ENCODE measurements around the gene TGFBRAP1.

The TGFBRAP1 gene

DNA sequence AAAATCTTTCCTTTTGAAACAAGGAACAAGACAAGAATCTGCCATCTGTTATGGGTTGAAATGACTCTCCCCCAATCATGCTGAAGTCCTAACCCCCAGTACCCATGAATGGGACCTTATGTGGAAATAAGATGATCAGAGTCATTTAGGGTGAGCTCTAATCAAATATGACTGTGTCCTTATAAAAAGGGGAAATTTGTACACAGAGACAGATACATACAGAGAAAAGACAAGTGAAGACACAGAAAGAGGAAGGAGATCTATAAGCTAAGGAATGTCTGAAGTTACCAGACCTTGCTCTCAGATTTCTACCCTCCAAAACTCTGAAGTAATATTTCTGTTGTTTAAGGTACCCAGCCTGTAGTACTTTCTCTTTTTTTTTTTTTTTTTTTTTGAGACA lies 15.7 kb downstream of the TGFBRAP1 start:
- TF ChIP-seq, protein P1, sequence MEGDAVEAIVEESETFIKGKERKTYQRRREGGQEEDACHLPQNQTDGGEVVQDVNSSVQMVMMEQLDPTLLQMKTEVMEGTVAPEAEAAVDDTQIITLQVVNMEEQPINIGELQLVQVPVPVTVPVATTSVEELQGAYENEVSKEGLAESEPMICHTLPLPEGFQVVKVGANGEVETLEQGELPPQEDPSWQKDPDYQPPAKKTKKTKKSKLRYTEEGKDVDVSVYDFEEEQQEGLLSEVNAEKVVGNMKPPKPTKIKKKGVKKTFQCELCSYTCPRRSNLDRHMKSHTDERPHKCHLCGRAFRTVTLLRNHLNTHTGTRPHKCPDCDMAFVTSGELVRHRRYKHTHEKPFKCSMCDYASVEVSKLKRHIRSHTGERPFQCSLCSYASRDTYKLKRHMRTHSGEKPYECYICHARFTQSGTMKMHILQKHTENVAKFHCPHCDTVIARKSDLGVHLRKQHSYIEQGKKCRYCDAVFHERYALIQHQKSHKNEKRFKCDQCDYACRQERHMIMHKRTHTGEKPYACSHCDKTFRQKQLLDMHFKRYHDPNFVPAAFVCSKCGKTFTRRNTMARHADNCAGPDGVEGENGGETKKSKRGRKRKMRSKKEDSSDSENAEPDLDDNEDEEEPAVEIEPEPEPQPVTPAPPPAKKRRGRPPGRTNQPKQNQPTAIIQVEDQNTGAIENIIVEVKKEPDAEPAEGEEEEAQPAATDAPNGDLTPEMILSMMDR (IDR thresholded peaks at IDR 0.05; ENCODE audit: insufficient read depth, missing control alignments): no peak
- DNase-seq (ENCODE audit: insufficient read length, low spot score) (no peak), FAIRE-seq (no peak)

DNA sequence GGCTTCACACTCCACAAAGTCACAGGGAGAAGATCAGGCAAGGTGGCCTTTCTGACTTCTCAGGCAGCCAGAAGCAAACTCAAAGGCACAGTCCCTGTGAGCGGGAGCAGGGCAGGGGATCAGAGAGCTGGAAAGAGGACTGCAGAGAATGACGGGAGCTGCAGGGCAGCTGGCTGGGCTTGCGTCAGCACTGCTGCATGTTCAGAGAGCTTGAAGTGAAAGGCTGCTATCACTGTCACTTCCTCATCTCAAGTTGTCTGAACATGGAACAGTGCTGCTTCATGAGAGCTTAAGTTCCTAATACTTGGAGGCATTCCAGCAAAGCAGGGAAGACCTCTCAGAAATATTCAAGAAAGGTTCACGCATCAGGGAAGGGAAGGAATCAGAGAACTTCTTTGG lies 20.4 kb downstream of the TGFBRAP1 start:
- TF ChIP-seq, protein P1 (IDR thresholded peaks at IDR 0.05; ENCODE audit: insufficient read depth, missing control alignments): no peak
- DNase-seq (ENCODE audit: insufficient read length, low spot score) (no peak), FAIRE-seq (no peak)

DNA sequence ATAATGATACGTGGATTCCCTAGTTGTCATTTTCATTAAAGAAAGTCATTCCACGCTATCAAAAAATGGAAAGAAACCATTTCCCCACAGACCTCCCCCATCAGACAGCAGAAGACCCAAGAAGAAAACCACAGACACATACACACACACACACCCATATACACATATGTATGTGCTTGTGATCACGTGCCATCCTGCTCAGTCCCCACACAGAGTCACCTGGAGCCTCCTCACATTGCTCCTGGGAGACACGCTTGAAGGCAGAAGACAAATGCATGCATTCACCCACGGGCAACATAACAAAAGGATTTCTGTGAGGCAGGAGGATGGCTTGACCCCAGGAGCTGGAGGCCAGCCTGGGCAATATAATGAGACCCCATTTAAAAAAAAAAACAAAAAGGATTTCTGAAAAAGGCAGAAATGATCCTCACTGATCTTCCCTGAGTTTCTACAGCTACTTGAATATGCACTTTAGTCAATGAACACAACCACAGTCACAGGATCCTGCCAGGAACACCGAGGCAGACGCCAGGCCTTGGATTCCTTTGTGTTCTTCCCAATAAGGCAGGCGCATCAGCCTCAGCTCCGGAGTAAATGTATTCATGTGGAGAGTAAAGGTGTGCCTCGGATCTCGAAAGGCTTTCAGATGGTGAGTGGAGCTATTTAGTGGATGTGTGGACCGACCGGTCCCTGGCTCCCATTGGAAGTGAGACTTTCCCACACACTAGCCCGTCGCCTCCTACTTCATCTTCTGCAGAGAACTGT lies 21.0 kb downstream of the TGFBRAP1 start:
- TF ChIP-seq, protein P1 (IDR thresholded peaks at IDR 0.05; ENCODE audit: insufficient read depth, missing control alignments): no peak
- no peak for FAIRE-seq

DNA sequence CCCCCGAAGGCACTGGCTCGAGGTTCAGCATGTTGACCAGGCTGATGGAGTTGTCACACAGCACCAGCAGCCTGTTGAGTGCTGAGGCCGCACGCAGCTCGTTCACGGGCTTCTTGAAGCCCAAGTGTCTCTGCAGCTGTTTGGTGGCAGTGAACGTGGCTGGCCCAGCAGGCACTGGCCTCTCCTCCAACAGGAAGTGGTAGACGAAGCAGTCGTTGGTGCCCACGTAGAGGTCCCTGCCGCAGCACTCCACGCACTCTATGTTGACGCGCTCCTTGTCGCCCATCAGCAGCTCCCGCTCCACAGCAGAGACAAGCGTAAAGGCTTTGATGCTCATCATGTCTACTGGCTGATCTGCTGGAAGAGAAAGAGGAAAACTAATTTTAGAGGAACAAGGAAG lies 21.6 kb downstream of the TGFBRAP1 start:
- TF ChIP-seq, protein P1 (IDR thresholded peaks at IDR 0.05; ENCODE audit: insufficient read depth, missing control alignments): no peak
- no peak for FAIRE-seq
- DNase-seq (ENCODE audit: insufficient read length, low spot score): no peak

More for the DNA sequence above, 21.0 kb downstream of the TGFBRAP1 start:
- DNase-seq (ENCODE audit: insufficient read length, low spot score): no peak

DNA sequence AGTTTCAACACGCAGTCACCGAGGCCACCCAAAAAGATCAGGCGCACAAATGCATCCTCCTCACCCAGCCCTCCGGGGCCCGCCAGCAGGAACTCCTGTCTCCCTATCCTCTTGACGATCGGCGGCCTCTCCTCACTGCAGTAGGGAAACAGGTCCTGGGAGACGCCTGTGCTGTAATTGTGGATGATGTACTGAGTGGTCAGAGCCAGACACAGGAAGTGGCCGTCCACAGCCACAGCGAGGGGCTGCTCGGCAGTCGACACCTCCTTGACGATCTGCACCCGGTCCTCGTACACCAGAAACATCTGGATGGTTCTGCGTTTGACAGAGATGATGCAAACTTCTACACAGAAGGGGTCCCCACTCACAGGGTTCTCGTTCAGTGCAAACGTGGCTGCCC lies 22.0 kb downstream of the TGFBRAP1 start:
- no peak for FAIRE-seq
- TF ChIP-seq, protein P1 (IDR thresholded peaks at IDR 0.05; ENCODE audit: insufficient read depth, missing control alignments): no peak

DNA sequence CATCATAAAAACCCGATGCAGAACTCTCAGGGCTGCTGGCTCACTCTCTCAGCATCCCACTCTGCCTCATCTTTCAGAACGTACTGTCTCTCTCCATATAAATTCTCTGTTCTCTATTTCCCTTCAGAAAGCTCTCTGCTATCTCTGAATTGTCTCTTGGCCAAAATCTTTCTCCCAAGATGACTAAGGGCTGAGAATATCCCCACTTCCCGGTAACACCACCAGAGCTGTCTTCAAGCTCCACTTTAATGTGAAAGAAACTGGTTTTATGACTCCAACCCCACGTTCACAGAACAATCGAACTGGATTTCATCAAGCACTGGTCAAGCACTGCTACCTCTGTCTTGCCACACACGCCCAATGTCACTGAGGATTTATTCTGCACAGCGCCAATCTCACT lies 22.4 kb downstream of the TGFBRAP1 start:
- FAIRE-seq (no peak), DNase-seq (ENCODE audit: insufficient read length, low spot score) (no peak)
- TF ChIP-seq, protein P1 (IDR thresholded peaks at IDR 0.05; ENCODE audit: insufficient read depth, missing control alignments): no peak

More for the DNA sequence above, 22.0 kb downstream of the TGFBRAP1 start:
- no peak for DNase-seq (ENCODE audit: insufficient read length, low spot score)

DNA sequence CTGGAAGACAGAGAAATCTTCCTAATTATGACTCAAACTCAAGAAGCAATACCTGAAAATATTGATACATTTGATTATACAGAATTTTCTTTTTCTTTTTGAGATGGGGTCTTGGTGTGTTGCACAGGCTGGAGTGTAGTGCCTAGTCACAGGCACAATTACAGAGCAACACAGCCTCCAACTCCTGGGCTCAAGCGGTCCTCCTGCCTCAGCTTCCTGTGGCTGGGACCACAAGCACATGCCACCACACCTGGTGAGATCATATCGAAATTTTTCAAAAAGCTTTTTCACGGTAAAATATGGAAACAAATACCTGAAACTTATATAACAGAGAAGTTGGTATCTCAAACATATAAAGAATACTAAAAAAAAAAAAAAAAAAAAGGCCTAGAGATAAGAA lies 27.9 kb downstream of the TGFBRAP1 start:
- no peak for DNase-seq (ENCODE audit: insufficient read length, low spot score)
- TF ChIP-seq, protein P1 (IDR thresholded peaks at IDR 0.05; ENCODE audit: insufficient read depth, missing control alignments): no peak
- FAIRE-seq: no peak

Measured in D721Med (cell line).